Adrenal gland (tissue), 12 donors: Measurements from ENCODE around the gene MRI1. TPM values are rescaled to one million over a fixed set of nuclear protein-coding genes. Genes with fewer than 3 reads are reported as not detected.
A peak's percentile ranks its signal among the peaks of the same experiment; 100 is the strongest.

Experiments used
- DNase-seq, 7 donors: peaks; one replicate each; pipeline ENCODE4 v3.0.0-alpha.2; 2019 to 2020
- H3K27ac ChIP-seq, 5 donors: fragments of 200-600 bp; sonication (generic) in 4 of 5; 1 replicate in 3 of 5; 2 replicates in 2 of 5; pipeline versions ENCODE4 v1.5.1 to v1.8.0; 2016 to 2020; ENCODE audit warnings: mild to moderate bottlenecking in 1 of 5
- H3K27me3 ChIP-seq: fragments of 200-600 bp; 2 replicates; pipeline ENCODE4 v1.8.0; 2021
- H3K36me3 ChIP-seq, 2 donors: fragments of 200-600 bp; replicated peaks in 1 of 2; 1 replicate in 1 of 2; 2 replicates in 1 of 2; pipeline versions ENCODE4 v1.5.1 to v1.8.0; 2018 to 2022
- H3K4me1 ChIP-seq, 2 donors: fragments of 200-600 bp; replicated peaks in 1 of 2; 1 replicate in 1 of 2; 2 replicates in 1 of 2; pipeline versions ENCODE4 v1.5.1 to v1.8.0; 2018 to 2021
- H3K4me3 ChIP-seq, 4 donors: fragments of 200-600 bp; sonication (generic) in 3 of 4; one replicate each; pipeline ENCODE4 v1.5.1; 2016 to 2018
- H3K9me3 ChIP-seq, 3 donors: fragments of 200-600 bp; sonication (generic) in 1 of 3; replicated peaks in 1 of 3; 1 replicate in 2 of 3; 2 replicates in 1 of 3; pipeline versions ENCODE4 v1.5.1 to v1.8.0; 2016 to 2021
- CTCF ChIP-seq, 6 experiments: fragments of 450-650 bp in 4 of 6; fragments of 200-600 bp in 2 of 6; sonication (generic) in 1 of 6; IDR thresholded peaks; 1 replicate in 5 of 6; 2 replicates in 1 of 6; pipeline versions ENCODE4 v1.5.1 to v1.8.0; 2016 to 2021; ENCODE audit warnings: antibody characterized with exemption in 6 of 6, mild to moderate bottlenecking in 2 of 6, moderate library complexity in 1 of 6
- POLR2A ChIP-seq, 2 donors: fragments of 450-650 bp; IDR thresholded peaks; one replicate each; pipeline ENCODE4 v1.6.1; 2017; ENCODE audit warnings: antibody characterized with exemption in 2 of 2, mild to moderate bottlenecking in 2 of 2, moderate library complexity in 1 of 2
- WGBS, 4 donors: extraction: QIAGEN DNeasy Blood & Tissue Kit in 2 of 4; methylation state at CpG; one replicate each; pipeline versions ENCODE4 v1.1.5 to v1.1.7; 2013 to 2017; 5-methylcytosine and 5-hydroxymethylcytosine counted together
- intact Hi-C, 2 donors: fragments of 100-400 bp; cut with DNase I; formaldehyde crosslinking; loops; one replicate each; pipeline versions ENCODE4 v1.14.1 to v1.15.0; 2022 to 2023
- polyA plus RNA-seq, 3 donors: library from polyadenylated mRNA; stranded (reverse); fragments of 200-250 nt in 2 of 3; fragments of 350-450 nt in 1 of 3; fragmentation: Illumina TruSeq in 1 of 3; extraction: RNeasy Lipid Tissue Mini Kit (QIAGEN cat#74804) in 1 of 3; gene quantifications; one replicate each; pipeline ENCODE4 v1.2.3, GENCODE V29; 2013 to 2014
- total RNA-seq, 9 donors: library from RNA; depleted of rRNA in 4 of 9; stranded (reverse); fragments of >200 nt in 4 of 9; fragments of 120-200 nt in 1 of 9; fragmentation: NEBNext Ultra II Directional in 1 of 9; extraction: Animal tissue kit (Norgen Biotek cat#: 25700) in 1 of 9; gene quantifications; one replicate each; pipeline versions ENCODE4 v1.1.0 to v1.2.4, GENCODE V29; 2013 to 2023
- donor health status: healthy with polysubstance abuse.
- donor health status: Bipolar disorder and iron deficiency.
- donor health status: DM: yes; HTN: yes; CAD: no.
- donor health status: DM: no; HTN: no; CAD: no.
- donor health status: DM: no; HTN: no; CAD: no.
- donor health status: DM: yes; HTN: yes; CAD: no.

Gene MRI1
- total and polyA plus RNA-seq, 12 donors, result 11.9 to 69.6 (median 38.1) TPM

- no peak overlapping the region for H3K27ac ChIP-seq
- WGBS, 4 donors, result 86 to 95% (median 87%) methylated on average over 3 of the region's 3 CpGs
- peaks cover 0 to 53% of the 10 kb centered on the region in 2 donors for H3K36me3 ChIP-seq
- peaks cover 0 to 12% of the 10 kb centered on the region in 2 donors for H3K4me1 ChIP-seq
- intact Hi-C loops, result no loop called here
- TF ChIP-seq POLR2A (IDR thresholded peaks at IDR 0.05) (no peak), CTCF (IDR thresholded peaks at IDR 0.05) (no peak)
- no peak overlapping the region for H3K4me3 ChIP-seq
- no peak for DNase-seq
- H3K27me3 ChIP-seq, result no peaks in the 10 kb centered on the region
- no peaks in the 10 kb centered on the region for H3K9me3 ChIP-seq
These were observed 1.1 kb upstream of the MRI1 start for GRCh38 chr19:13763265-13763664.

- Histone ChIP-seq H3K27me3 (no peaks in the 10 kb centered on the region), H3K9me3 (no peaks in the 10 kb centered on the region), H3K4me3 (peak overlapping the region in 2 of 4 donors; percentile 31 to 85), H3K27ac (peak overlapping the region in 3 of 5 donors; percentile 36 to 82 (median 58)), H3K4me1 (peaks cover 0 to 12% of the 10 kb centered on the region in 2 donors), H3K36me3 (peaks cover 0 to 53% of the 10 kb centered on the region in 2 donors)
- intact Hi-C loops, result no loop called here
- 1 to 3% (median 2%) methylated on average over 7 to 48 of the region's 48 CpGs for WGBS, 4 donors
- TF ChIP-seq POLR2A (IDR thresholded peaks at IDR 0.05), result no peak
- TF ChIP-seq CTCF (IDR thresholded peaks at IDR 0.05), result no peak
- DNase-seq, result peak in 3 of 7 donors; percentile 43 to 52 (median 47)
These were observed 586 bp downstream of the MRI1 start for GRCh38 chr19:13764821-13765394.

DNA sequence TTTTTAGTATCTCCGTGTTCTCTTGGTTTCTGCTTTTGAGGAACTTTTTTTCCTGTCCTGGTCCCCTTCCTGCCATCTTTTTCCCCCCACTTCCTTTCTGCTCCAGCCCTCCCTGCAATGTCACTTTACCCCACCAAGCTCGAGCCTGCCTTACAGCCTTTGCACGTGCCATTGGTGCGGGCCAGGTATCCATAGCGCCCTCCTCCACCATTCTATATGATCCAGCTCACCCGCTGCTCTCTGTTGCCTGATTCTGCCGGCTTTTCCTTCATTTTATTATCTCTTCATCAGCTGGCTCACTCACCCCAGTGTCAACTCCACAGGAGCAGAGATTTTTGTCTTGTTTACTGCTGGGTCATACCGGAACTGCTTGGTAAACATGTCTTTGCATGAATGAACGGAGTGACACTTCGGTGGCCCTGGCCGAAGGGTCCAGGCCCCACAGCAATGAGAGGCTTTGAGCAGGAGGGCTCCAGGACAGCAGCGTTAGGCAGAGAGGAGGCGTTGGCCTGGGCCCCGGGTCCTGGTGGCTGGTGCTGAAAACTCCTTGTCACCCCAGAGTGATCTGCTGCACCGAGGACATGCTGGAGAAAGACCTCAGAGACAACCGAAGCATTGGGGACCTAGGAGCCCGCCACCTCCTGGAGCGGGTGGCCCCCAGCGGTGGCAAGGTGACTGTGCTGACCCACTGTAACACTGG, 1.2 kb downstream of the MRI1 start:
- H3K36me3 ChIP-seq, result peaks cover 0 to 53% of the 10 kb centered on the region in 2 donors
- intact Hi-C loops, result no loop called here
- peak overlapping the region in 2 of 5 donors; percentile 36 to 58 for H3K27ac ChIP-seq
- DNase-seq, result no peak
- 53 to 60% (median 57%) methylated on average over 16 to 19 of the region's 19 CpGs for WGBS, 4 donors
- no peaks in the 10 kb centered on the region for H3K9me3 ChIP-seq
- H3K4me1 ChIP-seq, result peaks cover 0 to 12% of the 10 kb centered on the region in 2 donors
- TF ChIP-seq CTCF (IDR thresholded peaks at IDR 0.05), result no peak
- no peaks in the 10 kb centered on the region for H3K27me3 ChIP-seq
- peak overlapping the region in 2 of 4 donors; percentile 31 to 85 for H3K4me3 ChIP-seq

DNA sequence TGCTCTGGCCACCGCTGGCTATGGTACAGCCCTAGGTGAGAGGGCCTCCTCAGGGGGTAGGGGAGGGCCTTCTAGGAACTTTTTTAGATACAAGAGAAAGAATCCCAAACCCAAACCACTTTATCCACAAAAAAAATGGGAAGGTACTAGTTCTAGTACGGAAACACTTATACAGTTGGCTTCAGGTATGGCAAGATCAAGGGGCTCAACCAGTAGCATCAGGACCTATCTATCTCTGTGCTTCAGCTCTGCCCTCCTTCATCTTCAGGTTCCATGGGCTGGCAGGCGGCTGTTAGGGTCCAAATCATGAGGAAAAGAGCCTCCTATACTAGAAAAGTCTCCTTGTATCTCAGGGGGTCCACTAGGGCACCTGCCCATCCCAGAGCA, 1.8 kb downstream of the MRI1 start:
- WGBS, 4 donors, result 92 to 100% (median 94%) methylated on average over 3 of the region's 3 CpGs
- Histone ChIP-seq H3K27ac (no peak overlapping the region), H3K9me3 (no peaks in the 10 kb centered on the region), H3K4me1 (peaks cover 0 to 12% of the 10 kb centered on the region in 2 donors), H3K27me3 (no peaks in the 10 kb centered on the region), H3K36me3 (peaks cover 0 to 54% of the 10 kb centered on the region in 2 donors), H3K4me3 (no peak overlapping the region)
- intact Hi-C loops, result no loop called here
- no peak for DNase-seq
- TF ChIP-seq POLR2A (IDR thresholded peaks at IDR 0.05) (no peak), CTCF (IDR thresholded peaks at IDR 0.05) (no peak)
